Esophagus muscularis mucosa (tissue), 4 donors: ENCODE results near the gene EIF4G3. TPM values are rescaled to one million over a fixed set of nuclear protein-coding genes. Genes with fewer than 3 reads are reported as not detected.

Experiments
- DNase-seq: peaks from one replicate; pipeline ENCODE4 v3.0.0-alpha.2; 2017; ENCODE audit errors: extremely low spot score
- H3K27ac ChIP-seq, 4 donors: fragments of 200-600 bp; sonication (generic); replicated peaks in 1 of 4; 1 replicate in 3 of 4; 2 replicates in 1 of 4; pipeline ENCODE4 v1.5.1; 2016 to 2019; ENCODE audit warnings: mild to moderate bottlenecking in 1 of 4
- H3K27me3 ChIP-seq, 4 donors: fragments of 200-600 bp; sonication (generic); one replicate each; pipeline versions ENCODE4 v1.5.1 to v1.6.0; 2016 to 2019
- H3K36me3 ChIP-seq, 4 donors: fragments of 200-600 bp; sonication (generic); one replicate each; pipeline ENCODE4 v1.5.1; 2016 to 2019
- H3K4me1 ChIP-seq, 4 donors: fragments of 200-600 bp; sonication (generic); one replicate each; pipeline ENCODE4 v1.5.1; 2016 to 2019
- H3K4me3 ChIP-seq, 4 donors: fragments of 200-600 bp; sonication (generic); 1 replicate in 2 of 4; 2 replicates in 2 of 4; pipeline ENCODE4 v1.5.1; 2016 to 2019; ENCODE audit warnings: mild to moderate bottlenecking in 4 of 4, moderate library complexity in 1 of 4
- H3K9me3 ChIP-seq, 4 donors: fragments of 200-600 bp; sonication (generic); 1 replicate in 3 of 4; 2 replicates in 1 of 4; pipeline ENCODE4 v1.5.1; 2016 to 2019
- EP300 ChIP-seq: sonication (generic); formaldehyde crosslinking; IDR thresholded peaks from one replicate; pipeline ENCODE4 v1.6.1; 2017; ENCODE audit warnings: antibody characterized with exemption
- POLR2A ChIP-seq: fragments of 450-650 bp; IDR thresholded peaks from one replicate; pipeline ENCODE4 v1.6.1; 2017; ENCODE audit warnings: antibody characterized with exemption, moderate library complexity, mild to moderate bottlenecking, low read depth
- POLR2AphosphoS5 ChIP-seq, 2 donors: sonication (generic); formaldehyde crosslinking; IDR thresholded peaks; one replicate each; pipeline ENCODE4 v1.6.1; 2017; ENCODE audit warnings: antibody characterized with exemption in 2 of 2
- WGBS: methylation state at CpG from one replicate; pipeline ENCODE4 v1.1.5; 2018; 5-methylcytosine and 5-hydroxymethylcytosine counted together
- intact Hi-C: fragments of 100-400 bp; cut with DNase I; formaldehyde crosslinking; loops from one replicate; pipeline ENCODE4 v1.15.1; 2023
- total RNA-seq, 4 donors: library from RNA; depleted of rRNA; stranded (reverse); fragments of >200 nt; gene quantifications; one replicate each; pipeline versions ENCODE4 v1.1.0 to v1.2.1, GENCODE V29; 2016
- TF ChIP-seq, protein P1 (sequence below), 3 experiments: fragments of 200-600 bp in 2 of 3; fragments of 450-650 bp in 1 of 3; sonication (generic) in 2 of 3; IDR thresholded peaks; one replicate each; pipeline ENCODE4 v1.5.1; 2017 to 2019; ENCODE audit warnings: antibody characterized with exemption in 3 of 3, mild to moderate bottlenecking in 2 of 3, moderate library complexity in 1 of 3

The EIF4G3 gene
- total RNA-seq, 4 donors from 2014 or later: 43.7 to 64.0 (median 62.2) TPM

DNA sequence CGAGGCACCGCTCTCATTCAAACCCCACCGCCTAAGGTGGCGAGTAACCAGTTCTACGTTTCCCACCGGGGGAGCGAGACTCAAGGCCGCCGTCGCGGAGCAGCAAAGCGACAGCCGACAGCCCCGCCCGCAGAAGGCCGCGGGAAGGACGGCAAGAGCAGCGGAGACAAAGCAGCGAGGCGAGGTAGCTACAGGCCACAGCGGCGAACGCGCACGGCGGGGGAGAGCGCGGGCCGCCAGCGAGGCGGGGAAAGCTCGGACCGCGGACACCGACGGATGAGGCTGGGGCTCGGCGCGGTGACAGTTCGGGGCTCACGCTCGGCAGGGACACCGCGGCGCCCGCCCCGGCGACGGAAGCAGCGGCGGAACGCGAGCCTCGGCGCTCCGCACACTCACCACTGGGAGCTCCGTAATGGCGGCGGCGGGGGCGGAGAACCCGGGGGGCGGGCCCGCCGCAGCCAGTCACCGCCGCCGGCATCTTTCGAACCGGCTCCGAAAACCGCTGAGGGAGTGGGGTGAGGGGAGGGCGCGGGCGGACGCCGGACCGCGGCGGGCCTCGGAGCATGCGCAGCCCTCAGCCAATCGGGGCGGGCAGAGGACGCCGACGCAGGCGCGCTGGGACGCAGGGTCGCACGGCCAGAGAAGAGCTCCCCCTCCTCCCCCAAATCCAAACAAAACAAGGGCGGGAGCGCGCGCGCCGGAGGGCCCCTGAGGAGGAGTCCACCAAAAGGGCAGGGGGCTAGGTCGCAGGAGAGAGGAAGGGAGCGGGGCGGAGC, 390.3 kb downstream of the EIF4G3 start:
- no peaks in the 10 kb centered on the region for H3K9me3 ChIP-seq
- H3K36me3 ChIP-seq: no peaks in the 10 kb centered on the region
- H3K4me1 ChIP-seq: peaks cover 31 to 51% (median 49%) of the 10 kb centered on the region in 4 donors
- peak overlapping the region; percentile 98 to 99 (median 99) for H3K27ac ChIP-seq
- intact Hi-C loops: loop anchor here (5.0 kb wide), 2 partner anchors 54 to 89 kb away; partner anchors contain the start of gene SH2D5
- TF ChIP-seq, protein P1, sequence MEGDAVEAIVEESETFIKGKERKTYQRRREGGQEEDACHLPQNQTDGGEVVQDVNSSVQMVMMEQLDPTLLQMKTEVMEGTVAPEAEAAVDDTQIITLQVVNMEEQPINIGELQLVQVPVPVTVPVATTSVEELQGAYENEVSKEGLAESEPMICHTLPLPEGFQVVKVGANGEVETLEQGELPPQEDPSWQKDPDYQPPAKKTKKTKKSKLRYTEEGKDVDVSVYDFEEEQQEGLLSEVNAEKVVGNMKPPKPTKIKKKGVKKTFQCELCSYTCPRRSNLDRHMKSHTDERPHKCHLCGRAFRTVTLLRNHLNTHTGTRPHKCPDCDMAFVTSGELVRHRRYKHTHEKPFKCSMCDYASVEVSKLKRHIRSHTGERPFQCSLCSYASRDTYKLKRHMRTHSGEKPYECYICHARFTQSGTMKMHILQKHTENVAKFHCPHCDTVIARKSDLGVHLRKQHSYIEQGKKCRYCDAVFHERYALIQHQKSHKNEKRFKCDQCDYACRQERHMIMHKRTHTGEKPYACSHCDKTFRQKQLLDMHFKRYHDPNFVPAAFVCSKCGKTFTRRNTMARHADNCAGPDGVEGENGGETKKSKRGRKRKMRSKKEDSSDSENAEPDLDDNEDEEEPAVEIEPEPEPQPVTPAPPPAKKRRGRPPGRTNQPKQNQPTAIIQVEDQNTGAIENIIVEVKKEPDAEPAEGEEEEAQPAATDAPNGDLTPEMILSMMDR (IDR thresholded peaks at IDR 0.05): no peak
- peak; percentile 86 to 87 for TF ChIP-seq POLR2AphosphoS5 (IDR thresholded peaks at IDR 0.05)
- TF ChIP-seq POLR2A: peak; percentile 11
- peak; percentile 97 for DNase-seq
- 0% methylated on average over 9 of the region's 102 CpGs for WGBS
- no peaks in the 10 kb centered on the region for H3K27me3 ChIP-seq
- H3K4me3 ChIP-seq: peak overlapping the region; percentile 72 to 99 (median 92)

DNA sequence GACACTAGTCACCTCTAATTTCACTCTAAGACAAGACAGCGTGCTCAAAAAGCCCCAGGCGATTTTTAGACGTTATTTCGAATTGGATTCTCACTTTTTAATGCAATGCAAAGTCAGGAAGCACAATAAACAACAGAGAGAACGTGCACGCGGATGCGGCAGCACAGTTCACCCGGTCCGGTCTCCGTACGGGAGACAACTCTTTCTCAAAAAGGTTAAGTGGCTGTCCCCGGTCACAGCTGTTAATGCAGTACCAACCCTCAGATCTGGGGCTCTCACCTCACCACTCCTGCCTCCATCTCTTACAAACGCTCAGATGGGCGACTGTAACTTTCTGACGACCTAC, 390.8 kb downstream of the EIF4G3 start:
- H3K9me3 ChIP-seq: no peaks in the 10 kb centered on the region
- peak; percentile 90 for DNase-seq
- H3K36me3 ChIP-seq: no peaks in the 10 kb centered on the region
- peaks cover 37 to 57% (median 55%) of the 10 kb centered on the region in 4 donors for H3K4me1 ChIP-seq
- TF ChIP-seq POLR2AphosphoS5 (IDR thresholded peaks at IDR 0.05) (no peak), POLR2A (no peak), EP300 (no peak)
- TF ChIP-seq, protein P1 (IDR thresholded peaks at IDR 0.05): no peak
- whole genome bisulfite sequencing: 2% methylated on average over 13 of the region's 16 CpGs
- peak overlapping the region; percentile 72 to 99 (median 92) for H3K4me3 ChIP-seq
- H3K27me3 ChIP-seq: no peaks in the 10 kb centered on the region
- H3K27ac ChIP-seq: peak overlapping the region; percentile 98 to 99 (median 99)
- intact Hi-C loops: loop anchor here (5.0 kb wide), 2 partner anchors 54 to 89 kb away; partner anchors contain the start of gene SH2D5

DNA sequence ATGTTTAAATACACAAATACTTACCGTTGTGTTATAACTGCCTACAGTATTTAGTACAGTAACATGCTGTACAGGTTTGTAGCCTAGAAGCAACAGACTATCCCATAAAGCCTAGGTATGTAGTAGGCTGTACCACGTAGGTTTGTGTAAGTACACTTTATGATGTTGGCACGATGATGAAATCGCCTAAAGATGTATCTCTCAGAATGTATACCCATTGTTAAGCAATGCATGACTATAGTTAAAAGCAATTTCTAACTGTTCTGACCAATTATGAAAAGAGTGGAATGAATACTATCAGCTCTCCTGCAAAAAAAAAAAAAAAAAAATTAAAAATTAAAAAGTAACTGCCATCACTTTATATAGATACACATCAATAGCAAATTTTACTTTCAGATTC, 401.0 kb downstream of the EIF4G3 start:
- no peak overlapping the region for H3K27ac ChIP-seq
- no peak for TF ChIP-seq POLR2AphosphoS5 (IDR thresholded peaks at IDR 0.05)
- TF ChIP-seq, protein P1 (IDR thresholded peaks at IDR 0.05): no peak
- no peak for TF ChIP-seq POLR2A
- TF ChIP-seq EP300: no peak
- WGBS: 85% methylated on average over 4 of the region's 4 CpGs
- intact Hi-C loops: no loop called here
- peaks cover 12 to 31% (median 30%) of the 10 kb centered on the region in 4 donors for H3K4me1 ChIP-seq
- H3K4me3 ChIP-seq: no peak overlapping the region
- no peaks in the 10 kb centered on the region for H3K27me3 ChIP-seq
- H3K9me3 ChIP-seq: no peaks in the 10 kb centered on the region
- no peak for DNase-seq
- H3K36me3 ChIP-seq: peaks cover 35 to 77% (median 57%) of the 10 kb centered on the region in 4 donors

DNA sequence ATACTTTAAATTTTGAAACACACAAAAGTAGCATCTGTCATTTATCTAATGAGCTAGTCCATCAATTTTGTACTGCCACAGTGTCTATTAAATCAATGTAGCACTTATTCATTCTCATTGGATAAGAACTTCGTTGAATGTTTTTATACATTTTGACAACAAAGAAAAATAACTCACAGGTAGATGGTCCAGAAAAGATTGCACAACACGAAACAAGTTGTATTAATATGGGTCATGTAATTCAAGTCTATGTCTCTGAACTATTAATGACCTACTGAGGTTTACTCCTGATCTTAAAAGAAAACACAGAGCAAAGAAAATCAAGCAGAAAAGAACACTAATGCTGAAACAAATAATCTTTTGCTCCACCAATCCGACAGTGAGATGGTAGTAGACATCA, 404.9 kb downstream of the EIF4G3 start:
- H3K27me3 ChIP-seq: no peaks in the 10 kb centered on the region
- H3K4me3 ChIP-seq: no peak overlapping the region
- 84% methylated on average over 3 of the region's 3 CpGs for WGBS
- intact Hi-C loops: no loop called here
- no peak overlapping the region for H3K27ac ChIP-seq
- no peak for TF ChIP-seq EP300
- TF ChIP-seq POLR2AphosphoS5 (IDR thresholded peaks at IDR 0.05): no peak
- no peak for TF ChIP-seq POLR2A
- TF ChIP-seq, protein P1 (IDR thresholded peaks at IDR 0.05): no peak
- H3K9me3 ChIP-seq: no peaks in the 10 kb centered on the region
- peaks cover 68 to 98% (median 85%) of the 10 kb centered on the region in 4 donors for H3K36me3 ChIP-seq
- no peak for DNase-seq
- peaks cover 10 to 19% (median 16%) of the 10 kb centered on the region in 4 donors for H3K4me1 ChIP-seq
